ENCODE measurements around the gene ZNF724.
"Not testable (repeated sequence)": the region's sequence is repeated elsewhere in the genome, so short reads cannot be mapped to it uniquely, and the experiment has no call there.

The ZNF724 gene

DNA sequence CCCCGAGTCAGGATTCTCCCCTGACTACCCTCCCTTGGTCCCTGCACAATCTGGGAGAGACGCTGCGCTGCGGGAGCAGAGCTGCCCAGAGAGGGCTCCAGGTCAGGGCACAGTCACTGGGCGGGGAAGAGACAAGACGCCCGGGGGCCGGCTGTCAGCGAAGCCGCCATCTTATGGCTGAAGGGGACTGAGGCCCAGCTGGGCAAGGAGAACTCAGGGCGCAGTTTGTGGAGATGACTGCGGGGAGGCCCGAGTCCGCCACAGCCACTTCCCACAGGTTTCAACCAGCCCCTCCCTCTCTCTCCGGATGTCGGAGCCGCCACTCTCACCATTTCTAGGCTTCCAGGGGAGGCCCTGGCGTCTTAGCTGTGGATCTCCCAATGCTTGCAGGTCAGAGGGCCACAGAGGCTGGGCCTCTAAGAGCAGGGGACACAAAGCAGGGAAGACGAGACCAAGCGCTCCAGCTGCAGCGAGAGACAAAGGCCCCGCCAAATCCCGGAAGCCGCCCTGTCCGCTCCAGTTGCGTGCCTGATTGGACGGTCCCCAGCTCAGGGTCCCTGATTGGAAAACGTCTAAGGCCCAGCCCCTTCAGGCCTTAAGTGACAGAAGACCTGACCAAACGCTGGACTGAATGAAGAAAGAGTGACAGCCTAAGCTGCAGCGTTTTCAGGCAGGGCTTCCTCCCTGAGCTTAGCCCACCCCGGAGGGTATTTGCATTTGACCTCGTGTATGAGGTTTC, at the start of gene ZNF724:
ZNF724 (minus strand) TSS at position 484 of the 739 bp plus-strand sequence; CDS start at position 332, 152 bp downstream.
- peak; percentile 98 for DNase-seq

DNA sequence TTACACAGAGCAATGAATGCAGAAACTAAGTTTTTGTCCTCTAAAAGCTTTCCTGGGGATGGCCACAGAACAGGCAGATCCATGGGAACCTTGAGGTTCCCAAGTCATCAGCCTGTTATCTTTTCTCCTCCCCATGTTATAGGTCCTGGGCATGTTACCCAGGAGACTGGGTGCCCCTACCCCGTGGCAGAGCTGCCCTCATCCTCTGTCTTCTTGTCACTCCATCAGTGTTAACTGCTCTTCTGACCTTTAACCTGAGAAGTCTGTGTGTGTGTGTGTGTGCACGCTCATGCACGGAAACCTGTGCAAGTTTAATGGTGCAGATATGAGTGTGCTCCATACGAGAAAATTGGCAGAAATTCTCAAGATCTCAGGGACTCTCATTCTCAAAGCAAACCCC, 43.9 kb upstream of the ZNF724 start:
- no peak for DNase-seq

DNA sequence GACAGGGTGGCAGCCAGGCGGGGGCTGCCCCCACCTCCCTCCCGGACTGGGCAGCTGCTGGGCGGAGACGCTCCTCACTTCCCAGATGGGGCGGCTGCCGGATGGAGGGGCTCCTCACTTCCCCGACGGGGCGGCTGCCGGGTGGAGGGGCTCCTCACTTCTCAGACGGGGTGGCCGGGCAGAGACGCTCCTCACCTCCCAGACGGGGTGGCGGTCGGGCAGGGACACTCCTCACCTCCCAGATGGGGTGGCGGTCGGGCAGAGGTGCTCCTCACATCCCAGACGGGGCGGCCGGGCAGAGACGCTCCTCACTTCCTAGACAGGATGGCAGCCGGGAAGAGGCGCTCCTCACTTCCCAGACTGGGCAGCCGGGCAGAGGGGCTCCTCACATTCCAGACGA, 39.8 kb upstream of the ZNF724 start:
- not testable (repeated sequence) for DNase-seq

DNA sequence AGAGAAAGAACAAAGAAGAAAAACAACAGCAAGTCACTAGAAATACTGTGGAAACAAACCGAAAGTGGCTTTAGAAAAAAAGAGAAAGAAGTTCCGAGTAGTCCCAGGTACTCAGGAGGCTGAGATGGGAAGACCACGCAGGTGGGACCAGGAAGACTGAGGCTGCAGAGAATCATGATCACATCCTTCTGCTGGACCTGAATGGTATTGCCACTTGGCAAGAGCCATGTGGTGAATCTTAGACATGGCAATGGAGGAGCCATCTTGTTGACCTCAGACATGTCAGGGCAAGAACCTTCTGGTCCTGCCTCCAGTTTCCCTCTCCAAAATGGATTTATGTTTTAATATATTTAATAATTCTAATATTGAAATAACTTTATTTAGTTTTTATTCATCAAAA, 37.4 kb upstream of the ZNF724 start:
- no peak for DNase-seq

DNA sequence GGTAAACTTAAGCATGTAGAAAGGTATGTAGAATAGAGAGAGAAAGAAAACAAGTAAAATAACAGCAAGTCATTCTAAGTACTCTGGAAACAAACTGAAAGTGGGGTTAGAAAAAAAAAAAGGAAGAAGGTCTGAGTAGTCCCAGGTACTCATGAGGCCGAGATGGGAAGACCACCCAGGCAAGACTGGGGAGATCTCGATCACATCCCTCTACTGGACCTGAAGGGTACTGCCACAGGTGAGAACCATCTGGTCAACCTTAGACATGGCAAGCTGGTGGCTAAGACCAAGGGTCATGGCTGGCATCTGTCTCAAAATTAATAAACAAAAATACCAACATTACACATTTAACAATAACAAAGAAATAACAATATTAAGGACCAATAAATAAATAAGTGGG, 36.3 kb upstream of the ZNF724 start:
- DNase-seq: no peak

DNA sequence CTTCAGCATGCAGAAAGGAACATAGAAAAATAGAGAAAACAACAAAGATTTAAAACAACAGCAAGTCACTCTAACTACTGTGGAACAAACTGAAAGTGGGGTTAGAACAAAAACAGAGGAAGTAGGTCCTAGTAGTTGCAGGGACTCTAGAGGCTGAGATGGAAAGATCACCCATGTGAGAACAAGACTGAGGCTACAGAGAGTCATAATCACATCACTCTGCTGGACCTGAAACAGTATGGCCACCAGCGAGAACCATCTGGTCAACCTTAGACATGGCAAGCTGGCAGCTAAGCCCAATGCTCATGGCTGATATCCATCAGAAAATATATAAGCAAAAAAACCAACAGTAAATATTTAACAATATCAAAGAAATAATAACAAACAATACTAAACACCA, 35.8 kb upstream of the ZNF724 start:
- DNase-seq: no peak

DNA sequence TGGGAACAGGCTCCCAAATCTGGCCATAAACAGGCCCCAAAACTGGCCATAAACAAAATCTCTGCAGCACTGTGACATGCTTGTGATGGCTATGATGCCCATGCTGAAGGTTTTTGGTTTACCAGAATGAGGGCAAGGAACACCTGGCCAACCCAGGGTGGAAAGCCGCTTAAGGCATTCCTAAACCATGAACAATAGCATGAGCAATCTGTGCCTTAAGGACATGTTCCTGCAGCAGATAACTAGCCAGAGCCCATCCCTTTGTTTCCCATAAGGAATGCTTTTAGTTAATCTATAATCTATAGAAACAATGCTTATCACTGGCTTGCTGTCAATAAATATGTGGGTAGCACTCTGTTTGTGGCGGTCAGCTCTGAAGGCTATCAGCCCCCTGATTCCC, 35.1 kb upstream of the ZNF724 start:
- not testable (repeated sequence) for DNase-seq

DNA sequence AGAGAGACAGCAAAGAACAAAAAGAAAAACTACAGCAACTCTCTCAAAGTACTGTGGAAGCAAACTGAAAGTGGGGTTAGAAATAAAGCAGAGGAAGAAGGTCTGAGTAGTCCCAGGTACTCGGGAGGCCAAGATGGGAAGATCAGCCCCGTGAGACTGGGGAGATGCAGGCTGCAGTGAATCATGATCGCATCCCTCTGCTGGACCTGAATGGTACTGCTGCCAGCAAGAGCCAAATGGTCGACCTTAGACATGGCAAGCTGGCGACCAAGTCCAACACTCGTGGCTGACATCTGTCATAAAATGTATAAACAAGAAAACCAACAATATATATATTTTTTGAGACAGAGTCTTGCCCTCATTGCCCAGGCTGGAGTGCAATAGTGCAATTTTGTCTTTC, 33.7 kb upstream of the ZNF724 start:
- peak; percentile 53 for DNase-seq

DNA sequence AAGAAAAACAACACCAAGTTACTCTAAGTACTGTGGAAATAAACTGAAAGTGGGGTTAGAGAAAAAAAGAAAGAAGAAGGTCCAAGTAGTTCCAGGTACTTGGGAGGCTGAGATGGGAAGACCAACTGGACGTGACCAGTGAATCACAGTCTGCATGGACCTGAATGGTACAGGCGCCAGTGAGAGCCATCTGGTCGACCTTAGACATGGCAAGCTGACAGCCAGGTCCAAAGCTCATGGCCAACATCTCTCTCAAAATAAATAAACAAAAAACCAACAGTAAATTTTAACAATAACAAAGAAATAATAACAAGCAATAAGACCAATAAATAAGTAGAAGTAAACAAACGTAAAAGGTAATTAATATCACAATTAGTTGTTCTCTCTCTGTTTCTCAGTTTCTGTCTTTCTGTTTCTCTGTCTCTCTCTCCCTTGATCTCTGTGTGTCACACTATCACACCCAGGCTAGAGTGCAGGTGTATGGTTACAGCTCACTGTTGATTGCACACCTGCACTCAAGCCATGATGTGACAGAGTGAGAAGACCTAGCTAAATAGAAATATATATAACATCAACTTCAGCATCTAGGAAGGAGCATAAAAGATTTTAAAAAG, 31.6 kb upstream of the ZNF724 start:
- DNase-seq: no peak

DNA sequence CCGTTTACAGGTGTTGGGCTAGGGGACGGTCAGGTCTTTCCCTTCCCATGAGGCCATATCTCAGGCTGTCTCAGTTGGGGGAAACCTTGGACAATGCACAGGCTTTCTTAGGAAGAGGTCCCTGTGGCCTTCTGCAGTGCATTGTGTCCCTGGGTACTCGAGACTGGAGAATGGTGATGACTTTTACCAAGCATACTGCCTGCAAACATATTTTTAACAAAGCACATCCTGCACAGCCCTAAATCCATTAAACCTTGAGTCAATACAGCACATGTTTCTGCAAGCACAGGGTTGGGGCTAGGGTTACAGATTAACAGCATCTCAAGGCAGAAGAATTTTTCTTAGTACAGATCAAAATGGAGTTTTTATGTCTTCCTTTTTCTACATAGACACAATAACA, 27.9 kb upstream of the ZNF724 start:
- not testable (repeated sequence) for DNase-seq

DNA sequence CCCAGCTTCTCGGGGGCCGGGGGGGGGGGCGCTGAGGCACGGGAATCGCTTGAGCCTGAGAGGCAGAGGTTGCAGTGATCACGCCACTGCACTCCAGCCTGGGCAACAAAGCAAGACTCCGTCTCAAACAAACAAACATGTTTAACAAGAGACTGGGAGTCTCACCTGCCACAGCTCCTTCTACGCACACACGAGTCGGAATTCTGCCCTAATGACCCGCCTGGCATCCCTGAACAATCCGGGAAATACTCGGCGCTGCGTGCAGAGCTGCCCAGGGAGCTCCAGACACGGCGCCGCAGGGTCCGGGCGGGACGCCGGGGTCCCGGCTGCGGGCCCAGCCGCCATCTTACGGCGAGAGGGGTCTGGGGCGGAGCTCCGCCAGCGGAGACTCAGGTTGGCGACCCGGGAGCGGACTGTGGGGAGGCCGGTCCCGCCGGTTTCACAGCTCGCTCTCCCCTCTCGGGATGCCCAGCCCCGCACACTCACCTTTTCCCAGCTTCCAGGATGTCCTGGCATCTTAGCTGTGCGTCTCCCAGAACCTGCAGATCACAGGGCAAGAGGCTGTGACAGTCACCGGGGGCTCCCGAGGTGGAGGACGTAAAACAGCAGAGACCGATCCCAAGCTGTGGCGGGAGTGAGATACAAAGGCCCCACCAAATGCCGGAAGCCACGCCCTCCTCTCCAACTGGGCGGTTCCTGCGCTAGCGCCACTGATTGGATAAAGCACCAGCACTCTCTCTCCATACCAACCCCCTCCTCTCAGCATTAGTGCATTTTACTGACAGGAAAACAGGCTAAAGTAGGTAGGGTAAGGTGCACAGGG, 23.6 kb upstream of the ZNF724 start:
- peak; percentile 90 for DNase-seq

DNA sequence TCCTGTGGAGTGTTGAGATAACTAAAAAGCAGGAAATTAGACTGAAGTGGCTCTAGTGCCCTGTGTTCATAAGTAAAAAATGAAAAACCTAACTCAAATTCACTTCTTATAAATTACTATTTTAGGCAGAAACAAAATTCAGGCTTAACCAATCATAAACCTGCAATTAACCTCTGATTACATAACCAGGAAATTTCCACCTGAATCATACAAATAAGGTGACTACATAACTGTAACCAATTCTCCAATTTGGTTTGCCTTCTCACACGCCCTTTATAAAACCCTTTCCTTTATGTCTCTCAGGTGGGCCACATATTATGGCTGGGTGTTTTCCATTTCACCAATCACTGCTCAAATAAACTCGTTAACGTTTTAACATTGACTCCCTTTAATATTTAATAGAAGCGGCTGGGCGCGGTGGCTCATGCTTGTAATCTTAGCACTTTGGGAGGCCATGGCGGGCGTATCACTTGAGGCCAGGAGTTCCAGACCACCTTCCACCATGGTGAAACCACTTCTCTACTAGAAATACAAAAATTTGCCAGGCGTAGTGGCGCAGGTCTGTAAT, 22.9 kb upstream of the ZNF724 start:
- DNase-seq: no peak

DNA sequence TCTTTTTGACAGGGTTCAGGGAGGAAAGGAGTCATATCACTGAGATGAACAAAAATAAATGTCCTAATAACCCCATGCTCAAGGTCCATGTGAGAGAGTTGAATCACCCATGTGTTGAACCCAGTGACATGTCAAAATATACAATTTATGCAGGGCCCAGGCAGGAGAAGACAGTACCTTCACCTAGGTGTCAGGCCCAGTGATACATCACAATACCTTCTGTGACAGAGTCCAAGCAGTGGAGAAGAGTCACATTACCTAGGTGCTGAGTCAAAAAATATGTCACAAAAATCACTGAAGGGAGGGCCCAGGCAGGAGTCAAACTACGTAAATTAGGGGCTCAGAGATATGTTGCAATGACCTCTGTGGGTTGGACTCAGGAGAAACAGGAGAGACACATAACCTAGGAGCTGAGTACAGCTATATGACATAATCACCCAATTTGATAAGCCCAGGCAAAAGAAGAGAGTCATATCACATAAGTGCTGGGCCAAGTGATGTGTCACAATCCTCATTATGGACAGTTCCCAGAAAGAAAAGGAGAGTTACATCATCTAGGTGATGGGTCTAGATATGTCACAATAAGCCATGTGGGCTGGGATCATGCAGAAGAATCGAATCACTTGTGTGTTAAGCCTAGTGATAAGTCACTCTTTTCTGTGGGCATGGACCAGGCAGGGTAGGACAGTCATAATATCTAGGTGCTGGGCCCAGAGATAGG, 13.8 kb upstream of the ZNF724 start:
- DNase-seq: no peak

DNA sequence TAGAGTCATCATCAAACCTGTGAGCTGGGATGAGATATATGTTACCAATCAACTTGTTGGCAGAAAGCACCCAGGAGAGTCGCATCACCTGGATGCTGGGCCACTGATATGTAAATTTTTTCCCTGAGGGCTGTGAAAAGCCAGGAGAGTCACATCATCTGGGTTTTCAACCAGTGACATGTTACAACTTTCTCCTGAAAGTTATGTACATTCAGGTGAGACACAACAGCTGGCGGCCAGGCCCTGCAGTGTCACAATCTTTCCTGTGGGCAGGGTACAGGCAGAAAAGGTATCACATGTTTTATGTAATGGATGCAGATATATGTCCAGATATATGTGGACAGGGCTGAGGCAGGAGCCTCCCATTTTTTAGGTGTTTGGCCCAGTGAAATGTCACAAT, 13.2 kb upstream of the ZNF724 start:
- no peak for DNase-seq

DNA sequence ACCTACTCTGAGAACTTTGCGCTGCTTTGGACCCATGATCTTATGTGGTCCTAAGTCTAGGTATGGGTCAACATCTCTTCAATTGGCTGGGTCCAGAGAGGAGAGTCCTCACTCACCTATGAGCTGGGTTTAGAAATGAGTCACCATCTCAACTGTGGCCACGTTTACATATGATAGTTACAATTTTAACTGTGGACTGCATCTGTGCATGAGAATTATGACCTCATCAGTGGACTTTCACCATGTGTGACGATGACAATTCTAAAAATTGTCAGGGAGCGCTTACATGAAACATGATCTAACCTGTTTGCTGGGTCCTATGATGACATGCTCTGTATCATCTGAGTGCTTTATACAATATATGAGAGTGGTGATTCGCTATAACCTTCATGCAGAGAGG, 12.7 kb upstream of the ZNF724 start:
- DNase-seq: no peak

DNA sequence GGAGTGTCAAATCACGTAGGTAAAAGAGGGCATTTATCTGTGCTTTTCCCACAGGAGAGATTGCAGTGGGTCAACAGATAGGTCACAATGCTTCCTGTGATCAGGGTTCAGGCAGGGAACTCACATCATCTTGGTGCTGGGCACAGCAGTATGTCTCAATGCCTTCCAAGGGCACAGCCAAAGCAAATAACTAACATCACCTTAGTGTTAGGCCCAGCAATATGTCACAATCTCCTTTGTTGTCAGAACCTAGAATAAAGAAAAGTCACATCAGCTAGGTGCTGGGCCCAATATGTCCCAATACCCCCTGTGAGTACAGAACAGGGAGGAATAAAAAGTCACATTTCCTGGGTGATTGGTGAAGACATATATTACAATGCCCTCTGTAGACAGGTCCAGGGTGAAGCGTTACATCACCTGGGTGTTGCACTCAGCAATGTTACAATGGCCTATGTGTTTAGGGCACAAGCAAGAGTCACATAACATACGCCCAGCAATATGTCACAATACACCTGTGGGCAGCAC, 11.4 kb upstream of the ZNF724 start:
- DNase-seq: no peak

DNA sequence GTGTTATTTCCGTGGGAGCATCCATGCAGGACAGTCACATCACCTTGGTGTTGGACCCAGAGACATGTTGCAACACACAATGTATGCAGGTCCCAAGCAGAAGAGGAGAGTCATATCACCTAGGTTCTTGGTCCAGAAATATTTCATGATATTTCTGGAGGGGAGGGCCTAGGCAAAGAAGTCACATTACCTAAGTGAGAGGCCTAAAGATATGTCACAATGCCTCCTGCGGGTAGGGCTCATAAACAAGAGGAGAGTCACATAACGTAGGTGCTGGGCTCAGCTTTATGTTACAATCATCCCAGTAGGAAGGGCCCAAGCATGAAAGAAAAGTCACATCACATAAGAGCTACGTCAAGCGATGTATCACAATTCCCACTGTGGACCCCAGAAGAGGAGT, 10.8 kb upstream of the ZNF724 start:
- no peak for DNase-seq

DNA sequence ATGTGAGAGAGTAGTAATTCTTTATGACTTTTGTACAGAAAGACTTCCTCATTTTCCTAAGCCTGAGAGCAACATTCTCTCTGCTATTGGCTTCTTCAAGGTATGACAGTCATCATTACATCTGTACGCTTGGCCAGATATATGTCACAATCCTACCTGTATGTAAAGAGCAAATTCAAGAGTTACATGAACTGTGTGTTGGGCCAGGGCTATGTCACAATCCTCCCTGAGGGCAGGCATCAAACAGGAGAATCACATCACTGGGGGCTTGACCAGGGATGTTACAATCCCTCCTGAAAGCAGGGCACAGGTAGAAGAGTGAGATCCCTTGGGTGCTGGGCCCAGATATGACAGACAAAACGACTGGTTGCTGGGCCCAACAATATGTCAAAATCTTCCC, 9.8 kb upstream of the ZNF724 start:
- no peak for DNase-seq

DNA sequence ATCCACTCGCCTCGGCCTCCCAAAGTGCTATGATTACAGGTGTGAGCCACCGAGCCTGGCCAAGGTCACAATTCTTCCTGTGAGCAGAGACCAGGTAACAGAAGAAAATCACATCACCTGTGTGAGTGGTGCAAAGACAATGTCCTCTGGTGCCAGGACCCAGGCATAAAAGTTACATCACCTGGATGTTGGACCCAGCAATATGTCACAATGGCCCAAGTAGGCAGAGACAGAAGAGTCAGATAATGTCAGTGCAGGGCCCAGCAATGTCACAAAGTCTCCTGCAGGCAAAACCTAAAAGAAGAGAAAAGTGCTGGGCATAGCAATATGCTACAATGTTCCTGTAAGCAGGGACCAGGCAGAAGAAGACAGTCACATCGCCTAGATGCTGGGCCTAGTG, 5.5 kb upstream of the ZNF724 start:
- DNase-seq: no peak

DNA sequence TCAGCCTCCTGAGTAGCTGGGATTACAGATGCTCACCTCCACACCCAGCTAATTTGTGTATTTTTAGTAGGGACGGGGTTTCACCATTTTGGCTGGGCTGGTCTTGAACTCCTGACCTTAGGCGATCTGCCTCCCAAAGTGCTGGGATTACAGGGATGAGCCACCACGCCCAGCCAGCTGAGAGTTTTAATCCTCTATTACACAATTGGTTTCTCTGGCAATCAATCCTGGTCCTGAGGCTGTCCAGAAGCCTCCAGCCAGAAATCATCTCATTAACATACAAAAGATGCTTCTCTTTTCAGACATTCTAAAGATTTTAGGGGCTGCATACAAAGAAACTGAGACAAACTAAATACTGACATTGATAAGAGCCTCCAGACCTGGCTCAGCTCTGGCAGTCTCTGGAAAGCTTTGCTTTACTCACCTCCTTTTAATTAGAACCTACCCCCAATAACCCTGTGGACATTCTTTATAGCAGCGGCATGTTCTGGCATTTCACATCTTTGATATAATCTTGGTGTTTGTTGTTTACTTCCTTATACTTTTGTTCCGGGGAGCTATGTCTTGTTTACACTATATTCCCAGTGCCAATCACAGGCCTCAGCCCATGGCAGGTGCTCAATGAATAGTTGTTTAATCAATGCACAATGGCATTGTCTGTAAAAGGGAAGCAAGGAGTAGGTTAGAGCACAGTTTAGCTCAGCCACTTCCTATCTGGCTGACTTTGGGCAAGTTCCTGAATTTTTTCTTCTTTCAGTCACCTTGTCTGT, 4.1 kb upstream of the ZNF724 start:
- no peak for DNase-seq

DNA sequence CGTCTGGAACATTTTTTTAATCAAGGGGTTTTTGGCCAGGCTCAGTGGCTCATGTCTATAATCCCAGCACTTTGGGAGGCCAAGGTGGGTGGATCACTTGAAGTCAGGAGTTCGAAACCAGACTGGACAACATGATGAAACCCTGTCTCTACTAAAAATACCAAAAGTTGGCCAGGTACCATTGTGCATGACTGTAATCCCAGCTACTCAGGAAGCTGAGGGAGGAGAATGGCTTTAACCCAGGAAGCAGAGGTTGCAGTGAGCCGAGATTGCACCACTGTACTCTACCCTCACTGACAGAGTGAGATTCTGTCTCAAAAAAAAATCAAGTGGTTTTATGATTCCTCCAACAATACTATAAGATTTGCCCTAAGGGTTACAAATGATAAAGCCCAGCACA, 3.1 kb upstream of the ZNF724 start:
- not testable (repeated sequence) for DNase-seq

DNA sequence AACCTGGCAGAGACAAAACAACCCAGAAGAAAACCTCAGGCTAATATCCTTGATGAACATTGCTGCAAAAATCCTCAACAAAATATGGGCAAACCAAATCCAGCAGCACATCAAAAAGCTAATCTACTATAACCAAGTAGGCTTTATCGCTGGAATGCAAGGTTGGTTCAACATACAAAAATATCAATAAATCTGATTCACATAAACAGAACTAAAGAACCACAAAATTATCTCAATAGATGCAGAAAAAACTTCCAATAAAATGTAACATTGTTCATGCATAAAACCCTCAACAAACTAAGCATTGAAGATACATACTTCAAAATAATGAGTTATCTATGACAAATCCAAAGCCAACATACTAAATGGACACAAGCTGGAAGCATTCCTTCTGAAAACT, 8.8 kb downstream of the ZNF724 start:
- no peak for DNase-seq

Data from EL (cell line).